Measurements from ENCODE around the gene ORAI2.
"Not testable (repeated sequence)": the region's sequence is repeated elsewhere in the genome, so short reads cannot be mapped to it uniquely, and the experiment has no call there.

The ORAI2 gene

DNA sequence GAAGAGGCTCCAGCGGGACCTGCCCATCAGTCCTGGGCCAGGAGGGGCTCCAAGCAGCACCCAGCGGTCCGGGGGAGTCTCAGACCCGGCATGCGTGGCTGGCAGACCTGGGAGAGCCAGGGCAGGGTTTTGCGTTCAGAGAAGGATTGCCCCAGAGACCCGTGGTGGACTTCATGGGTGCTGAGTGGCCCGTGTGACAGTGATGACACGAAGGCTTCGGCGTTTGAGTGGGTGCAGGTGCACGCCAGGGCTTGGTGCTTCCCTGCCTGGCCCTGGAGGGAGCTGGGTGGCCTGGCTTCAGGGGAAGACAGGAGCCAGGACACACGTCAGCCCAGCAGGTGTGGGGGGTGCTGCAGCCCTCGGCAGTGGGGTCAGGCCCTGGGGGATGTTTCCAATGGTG, 13.9 kb downstream of the ORAI2 start:
- FAIRE-seq, result no peak

DNA sequence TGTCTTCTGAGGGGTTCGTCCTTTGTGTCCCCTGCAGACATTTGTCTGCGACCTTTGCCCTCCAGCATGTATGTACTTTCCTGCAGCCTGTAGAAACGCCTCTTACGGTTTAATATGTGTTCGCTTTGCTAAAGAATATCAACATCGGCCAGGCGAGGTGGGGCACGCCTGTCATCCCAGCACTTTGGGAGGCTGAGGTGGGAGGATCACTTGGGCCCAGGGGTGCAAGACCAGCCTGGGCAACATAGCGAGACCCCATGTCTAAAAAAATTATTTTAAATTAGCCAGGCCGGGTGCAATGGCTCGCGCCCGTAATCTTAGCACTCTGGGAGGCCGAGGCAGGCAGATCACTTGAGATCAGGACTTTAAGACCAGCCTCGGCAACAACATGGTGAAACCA, 15.8 kb downstream of the ORAI2 start:
- FAIRE-seq, result no peak

DNA sequence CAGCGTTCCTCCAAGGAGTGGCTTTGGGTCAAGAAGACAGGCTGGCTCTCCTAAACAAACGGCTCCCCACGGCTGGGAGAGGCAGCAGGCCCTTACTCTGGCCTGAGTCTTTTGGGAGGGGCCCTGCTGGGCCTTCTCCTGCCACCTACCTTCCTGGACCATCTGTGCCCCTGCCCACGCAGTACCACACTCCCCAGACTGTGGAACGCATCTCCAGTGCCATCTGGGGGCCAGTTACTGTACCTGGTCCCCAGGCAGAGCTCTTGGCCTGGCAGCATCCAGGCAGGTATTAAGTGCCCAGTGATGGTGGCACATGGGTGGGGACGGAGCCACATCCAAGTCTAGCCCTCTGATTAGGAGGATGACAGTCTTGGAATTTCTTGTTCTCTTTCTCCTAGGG, 16.9 kb downstream of the ORAI2 start:
- FAIRE-seq, result no peak

DNA sequence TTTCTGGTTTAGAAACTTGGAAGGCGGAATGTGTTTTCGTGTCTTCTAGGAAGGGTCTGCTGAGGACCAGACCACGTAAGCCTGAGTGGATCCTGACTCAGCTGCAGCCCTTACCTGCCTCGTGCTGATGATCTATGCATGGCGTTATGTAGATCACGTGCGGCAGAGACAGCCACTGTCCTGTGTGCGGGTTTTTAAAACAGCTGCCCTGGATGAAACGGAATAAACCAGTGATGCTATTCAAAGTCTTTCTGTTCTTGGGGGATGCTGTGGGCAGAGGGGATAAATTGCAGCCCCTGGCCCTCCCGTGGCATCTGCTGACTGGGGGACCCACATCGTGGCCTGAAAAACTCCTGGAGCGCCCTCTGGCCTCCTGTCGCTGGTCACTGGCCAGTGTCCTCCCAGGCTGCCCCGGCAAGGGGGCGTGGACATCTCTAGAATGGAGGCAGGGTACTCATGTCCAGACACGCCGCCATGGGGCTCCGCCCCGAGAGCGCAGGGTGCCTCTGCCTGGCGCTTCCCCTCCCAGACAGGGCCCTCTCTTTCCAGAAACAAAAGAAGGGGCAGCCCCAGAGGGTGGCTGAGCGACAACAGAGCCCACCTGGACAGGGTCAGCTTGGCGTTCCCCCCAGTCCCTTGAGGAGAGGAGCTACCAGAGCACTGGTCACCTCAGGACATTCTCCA, 18.1 kb downstream of the ORAI2 start:
- FAIRE-seq, result no peak

DNA sequence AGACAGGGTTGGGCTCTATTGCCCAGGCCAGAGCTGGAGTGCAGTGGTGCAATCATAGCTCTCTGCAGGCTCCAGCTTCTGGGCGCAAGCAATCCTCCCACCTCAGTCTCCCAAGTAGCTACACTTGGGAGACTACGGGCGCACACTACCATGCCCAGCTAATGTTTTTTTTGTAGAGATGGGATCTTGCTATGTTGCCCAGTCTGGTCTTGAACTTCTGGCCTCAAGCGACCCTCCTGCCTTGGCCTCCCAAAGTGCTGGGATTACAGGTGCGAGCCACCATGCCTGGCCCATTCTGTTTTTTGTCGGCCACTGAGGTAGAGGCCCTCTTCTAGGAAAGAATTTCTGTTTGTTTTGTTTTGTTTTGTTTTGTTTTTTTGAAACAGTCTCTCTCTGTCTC, 19.1 kb downstream of the ORAI2 start:
- FAIRE-seq, result no peak

DNA sequence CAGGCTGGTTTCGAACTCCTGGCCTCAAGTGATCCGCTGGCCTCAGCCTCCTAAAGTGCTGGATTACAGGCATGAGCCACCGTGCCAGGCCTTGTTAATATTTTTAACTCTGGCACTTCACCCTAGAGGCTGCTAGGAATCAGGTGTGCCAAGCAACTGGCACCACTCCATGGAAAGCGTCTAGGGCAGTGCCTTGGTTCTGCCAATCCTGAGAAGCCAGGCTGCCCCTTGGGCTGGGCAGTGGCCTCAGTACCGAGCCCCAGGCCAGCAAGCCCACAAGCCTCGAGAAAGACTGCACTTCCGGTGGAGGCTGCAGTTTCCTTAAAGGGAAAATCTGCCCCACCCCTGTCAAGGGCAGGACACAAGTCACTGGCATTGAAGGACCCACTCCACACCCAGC, 19.9 kb downstream of the ORAI2 start:
- FAIRE-seq, result no peak

DNA sequence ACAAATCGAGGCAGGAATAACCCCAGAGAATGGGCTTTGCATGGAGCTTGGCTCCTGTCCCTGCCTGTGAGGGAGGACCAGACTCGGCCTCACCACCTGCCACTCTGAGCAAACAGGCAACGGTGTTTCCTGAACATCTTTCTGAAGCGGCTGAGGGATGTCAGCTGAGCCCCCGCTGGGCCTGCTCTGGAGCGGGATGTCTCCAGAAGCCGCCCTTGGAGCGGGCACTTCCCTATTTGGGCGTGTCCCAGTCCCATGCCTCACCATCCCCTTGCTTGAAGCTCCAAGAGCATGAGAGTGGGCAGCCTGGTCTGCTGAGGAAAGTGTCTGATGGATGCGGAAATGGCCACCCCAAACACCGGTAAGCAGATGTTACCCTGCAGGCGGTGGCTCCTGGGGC, 21.1 kb downstream of the ORAI2 start:
- FAIRE-seq, result no peak

DNA sequence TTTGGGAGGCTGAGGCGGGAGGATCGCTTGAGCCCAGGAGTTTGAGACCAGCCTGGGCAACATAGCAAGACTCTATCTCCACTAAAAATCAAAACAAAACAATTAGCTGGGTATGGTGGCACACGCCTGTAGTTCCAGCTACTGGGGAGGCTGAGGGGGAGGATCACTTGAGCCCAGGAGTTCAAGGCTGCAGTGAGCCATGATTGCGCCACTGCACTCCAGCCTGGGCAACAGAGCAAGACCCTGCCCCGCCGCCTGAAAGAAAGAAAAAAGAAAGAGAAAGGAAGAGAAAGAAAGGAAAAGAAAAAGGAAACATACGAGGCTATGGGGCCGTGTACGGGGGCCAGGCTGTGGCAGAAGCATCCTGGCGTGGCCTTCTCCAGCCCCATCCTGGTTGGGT, 21.6 kb downstream of the ORAI2 start:
- FAIRE-seq, result not testable (repeated sequence)

DNA sequence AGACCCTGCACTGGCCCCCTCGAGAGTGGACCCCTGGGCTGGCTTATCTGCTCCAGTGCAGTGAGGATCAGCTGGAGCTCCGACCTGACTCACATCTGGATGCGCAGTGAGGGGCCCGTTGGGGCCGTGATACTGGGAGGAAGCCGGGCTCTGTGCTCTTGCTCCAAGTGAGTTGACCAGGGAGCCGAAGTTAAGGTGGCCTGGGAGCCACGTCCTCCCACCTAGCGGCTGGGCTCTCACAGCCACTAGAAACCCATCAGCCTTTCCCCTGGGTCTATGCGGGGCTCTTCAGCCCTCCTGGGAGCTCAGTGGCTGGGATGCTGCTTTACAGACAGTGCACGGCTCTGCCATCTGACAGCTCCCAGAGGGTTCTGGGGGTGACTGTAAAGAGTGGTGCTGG, 22.2 kb downstream of the ORAI2 start:
- FAIRE-seq, result no peak

DNA sequence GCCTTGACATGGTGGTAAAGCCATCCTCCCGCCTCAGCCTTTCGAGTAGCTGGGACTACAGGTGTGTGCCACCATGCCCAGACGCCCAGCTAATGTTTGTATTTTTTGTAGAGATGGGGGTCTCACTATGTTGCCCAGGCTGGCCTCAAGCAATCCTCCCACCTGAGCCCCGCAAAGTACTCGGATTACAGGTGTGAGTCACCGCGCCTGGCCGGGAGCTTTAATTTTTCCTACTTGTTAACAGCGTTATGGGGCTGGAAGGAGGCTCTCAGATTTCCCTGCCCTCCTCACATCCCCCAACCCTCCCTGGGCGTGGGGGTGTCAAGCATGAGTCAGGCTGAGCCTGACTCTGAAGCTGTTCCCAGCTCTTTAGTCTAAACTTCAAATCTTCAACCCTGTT, 23.0 kb downstream of the ORAI2 start:
- FAIRE-seq, result no peak

DNA sequence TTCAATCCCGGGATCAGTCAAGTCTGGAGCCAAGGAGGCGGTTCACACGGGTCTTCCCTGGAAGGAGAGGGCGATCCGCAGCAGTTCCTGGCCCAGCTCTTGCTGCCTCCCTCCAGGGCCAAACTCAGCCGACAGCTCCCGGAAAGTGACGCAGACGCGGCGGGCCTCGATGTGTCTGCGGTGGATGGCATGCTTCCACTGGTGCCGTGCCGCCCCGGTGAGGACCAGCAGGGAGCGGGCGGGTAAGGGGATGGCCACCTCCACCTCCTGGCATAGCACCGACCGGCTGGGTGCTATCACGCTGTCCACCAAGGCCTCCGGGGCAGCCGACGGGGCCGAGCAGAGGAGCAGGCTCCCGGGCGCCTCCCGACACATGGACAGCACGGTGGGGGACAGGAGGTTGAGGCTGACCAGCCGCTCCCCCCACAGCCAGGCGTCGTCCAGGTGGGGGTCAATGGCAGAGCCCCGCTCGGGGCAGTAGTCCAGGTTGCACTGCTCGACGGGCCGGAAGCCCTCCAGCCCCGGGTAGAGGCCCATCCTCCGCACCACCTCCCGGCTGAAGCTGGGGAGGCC, 24.1 kb downstream of the ORAI2 start:
- FAIRE-seq, result no peak

DNA sequence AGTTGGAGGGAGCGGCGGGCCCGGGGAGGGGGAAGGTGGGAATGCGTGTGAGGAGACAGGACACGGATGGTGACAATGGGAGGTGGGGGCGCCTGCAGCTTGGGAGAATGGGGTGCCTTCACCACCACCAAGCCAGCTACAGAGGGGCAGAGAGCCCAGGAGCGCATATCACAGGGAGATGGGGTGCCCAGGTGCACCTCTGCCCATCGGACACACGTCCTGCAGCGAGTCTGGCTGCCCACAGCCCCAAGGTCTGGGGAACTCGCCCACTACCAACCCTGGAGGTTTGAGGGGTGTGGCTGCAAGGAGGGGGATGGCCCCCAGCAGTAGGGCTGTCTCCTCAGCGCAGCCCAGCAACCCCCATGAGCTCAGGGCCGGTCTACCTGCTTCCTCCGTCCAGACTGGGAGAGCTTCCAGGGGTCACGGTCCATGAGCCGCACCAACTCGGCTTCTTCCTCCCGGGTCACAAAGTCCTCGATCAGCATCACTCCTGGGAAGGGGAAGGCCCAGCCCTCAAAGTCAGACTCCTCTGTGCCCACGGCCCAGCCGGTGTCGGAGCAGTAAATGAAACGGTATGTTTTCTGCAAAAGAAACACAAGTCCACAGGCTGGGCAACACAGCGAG, 26.0 kb downstream of the ORAI2 start:
- FAIRE-seq, result no peak

DNA sequence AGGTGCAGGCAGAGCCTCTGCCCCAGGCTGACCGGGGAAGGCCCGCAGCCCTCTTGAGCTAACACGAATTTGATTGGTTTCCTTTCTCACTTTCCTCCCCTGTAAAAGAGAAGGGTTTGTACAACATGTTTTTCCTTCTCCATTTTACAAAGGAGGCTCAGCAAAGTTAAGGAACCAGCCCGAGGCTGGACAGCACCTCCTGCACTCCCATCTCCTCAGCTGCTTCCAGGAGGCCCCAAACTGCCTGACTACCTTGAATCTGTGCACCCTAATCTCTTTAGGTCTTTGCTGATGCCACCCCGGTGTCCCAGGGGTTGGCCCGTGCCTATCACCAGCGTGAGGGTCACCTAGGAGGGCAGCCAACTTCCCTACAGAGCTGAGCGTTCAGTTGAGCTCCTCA, 27.1 kb downstream of the ORAI2 start:
- FAIRE-seq, result no peak

DNA sequence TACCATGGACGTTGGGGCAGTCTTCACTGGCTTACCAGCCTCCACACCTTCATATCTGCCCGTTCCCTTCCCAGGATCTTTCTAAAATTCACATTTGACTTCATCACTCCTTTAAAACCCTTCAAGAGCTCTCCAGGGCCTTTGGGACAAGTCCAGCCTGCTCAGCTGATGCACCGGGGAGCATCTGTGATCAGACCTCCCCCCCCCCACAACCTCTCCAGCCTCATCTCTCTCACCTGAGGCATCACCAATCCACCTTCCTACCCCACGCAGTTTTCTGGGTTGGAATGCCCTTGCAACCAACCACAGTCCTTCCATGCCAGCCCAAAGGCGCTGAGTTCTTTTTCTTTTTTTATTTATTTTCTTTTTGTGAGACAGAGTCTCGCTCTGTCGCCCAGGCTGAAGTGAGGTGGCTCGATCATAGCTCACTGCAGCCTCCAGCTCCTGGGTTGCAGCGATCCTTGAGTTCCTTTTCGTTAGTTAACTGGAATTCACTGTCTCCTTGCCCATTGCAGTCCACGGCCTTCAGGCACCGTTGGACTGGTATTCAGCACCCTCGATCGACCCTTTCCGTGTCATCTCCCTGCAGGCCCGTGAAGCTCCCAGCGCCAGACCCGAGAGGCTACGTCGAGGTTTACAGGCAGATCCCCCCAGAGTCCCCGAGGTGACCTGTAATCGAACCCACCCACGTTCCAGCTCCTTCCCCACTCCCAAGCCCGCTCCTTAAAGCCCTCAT, 30.6 kb downstream of the ORAI2 start:
- no peak for FAIRE-seq

DNA sequence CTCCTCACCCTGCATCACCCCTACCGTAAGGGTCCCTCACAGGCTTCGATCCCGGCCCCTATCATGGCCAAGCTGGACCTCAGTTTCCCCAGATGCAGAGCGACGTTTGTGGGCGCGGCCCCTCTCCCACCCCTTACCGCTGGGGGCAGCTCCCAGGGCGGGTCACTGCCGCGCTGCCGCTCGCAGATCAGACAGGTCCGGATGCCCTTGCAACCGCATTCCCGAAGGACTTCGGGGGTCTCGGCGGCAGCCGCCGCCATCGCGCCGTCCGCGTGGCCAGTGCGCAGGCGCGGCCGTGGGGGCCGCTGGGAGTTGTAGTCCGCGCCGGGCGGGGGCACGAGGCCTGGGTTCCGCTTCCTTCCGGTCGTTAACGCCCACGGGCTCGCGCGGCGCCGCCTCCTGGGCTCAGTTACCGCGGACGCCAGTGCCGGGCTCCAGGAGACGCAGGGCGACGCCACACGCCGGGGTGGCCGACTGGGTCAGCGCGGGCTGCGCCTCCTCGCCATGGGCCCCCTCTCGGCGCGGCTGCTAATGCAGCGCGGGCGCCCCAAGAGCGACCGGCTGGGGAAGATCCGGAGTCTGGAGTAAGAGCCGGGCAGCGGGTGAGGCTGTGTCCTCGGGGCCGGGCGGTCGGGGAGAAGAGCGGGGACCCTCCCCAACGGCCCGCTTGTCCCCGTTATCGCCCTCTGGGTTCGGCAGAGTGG, 31.4 kb downstream of the ORAI2 start, which contains the start of the genes ALKBH4 and LRWD1:
TSS of gene ALKBH4 (minus strand) at position 287 of the 704 bp plus-strand sequence. CDS start at position 260, 27 bp downstream.
TSS of gene LRWD1 (plus strand) at position 408 of the 704 bp plus-strand sequence. CDS start at position 505, 97 bp downstream.
- no peak for FAIRE-seq

DNA sequence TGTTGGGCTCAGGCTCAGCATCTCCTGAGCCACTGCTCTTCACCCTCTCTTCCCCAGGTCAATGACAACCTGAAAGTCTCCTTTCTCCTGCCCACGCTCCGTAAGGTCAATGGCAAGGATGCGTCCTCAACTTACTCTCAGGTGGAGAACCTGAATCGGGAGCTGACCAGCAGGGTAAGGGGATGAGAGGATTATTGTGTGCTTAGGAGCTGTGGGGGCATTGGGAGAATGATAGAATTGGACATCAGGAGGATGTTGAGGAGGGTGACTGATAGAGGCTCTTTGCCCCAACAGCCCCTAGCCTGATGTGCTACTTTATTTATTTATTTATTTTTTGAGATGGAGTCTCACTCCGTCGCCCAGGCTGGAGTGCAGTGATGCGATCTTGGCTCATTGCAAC, 32.7 kb downstream of the ORAI2 start:
- no peak for FAIRE-seq

DNA sequence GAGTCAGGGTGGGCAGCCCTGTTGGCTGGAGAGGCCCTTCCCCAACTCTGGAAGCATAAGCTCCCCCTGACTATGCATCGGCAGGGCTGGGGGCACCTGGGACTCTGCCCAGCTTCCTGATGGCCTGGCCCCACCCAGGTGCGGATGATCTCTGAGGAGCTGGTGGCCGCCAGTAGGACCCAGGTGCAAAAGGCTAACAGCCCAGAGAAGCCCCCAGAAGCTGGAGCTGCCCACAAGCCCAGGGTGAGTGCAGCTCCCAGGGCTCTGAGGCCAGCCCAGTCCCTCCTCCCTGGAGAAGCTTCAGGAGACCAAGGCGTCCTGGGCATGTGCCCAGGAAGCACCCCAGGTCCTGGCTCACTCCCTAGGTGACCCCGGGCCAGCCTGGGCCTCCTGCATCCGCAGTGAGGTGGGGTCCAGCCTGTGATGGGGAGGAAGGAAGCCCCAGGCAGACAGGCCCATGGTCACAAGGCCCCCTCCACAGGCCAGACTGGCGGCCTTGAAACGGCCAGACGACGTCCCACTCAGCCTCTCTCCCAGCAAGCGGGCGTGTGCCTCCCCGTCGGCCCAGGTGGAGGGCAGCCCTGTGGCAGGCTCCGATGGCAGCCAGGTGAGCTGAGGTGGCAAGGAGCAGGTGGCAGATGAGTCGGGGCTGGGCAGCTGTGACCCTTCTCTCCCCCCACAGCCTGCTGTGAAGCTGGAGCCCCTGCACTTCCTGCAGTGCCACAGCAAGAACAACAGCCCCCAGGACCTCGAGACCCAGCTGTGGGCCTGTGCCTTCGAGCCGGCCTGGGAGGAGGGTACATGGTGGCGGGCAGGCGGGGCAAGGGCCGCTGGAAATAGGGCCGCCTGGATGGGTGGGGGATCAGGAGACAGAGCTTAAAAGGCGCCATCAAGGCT, 34.5 kb downstream of the ORAI2 start:
- no peak for FAIRE-seq

DNA sequence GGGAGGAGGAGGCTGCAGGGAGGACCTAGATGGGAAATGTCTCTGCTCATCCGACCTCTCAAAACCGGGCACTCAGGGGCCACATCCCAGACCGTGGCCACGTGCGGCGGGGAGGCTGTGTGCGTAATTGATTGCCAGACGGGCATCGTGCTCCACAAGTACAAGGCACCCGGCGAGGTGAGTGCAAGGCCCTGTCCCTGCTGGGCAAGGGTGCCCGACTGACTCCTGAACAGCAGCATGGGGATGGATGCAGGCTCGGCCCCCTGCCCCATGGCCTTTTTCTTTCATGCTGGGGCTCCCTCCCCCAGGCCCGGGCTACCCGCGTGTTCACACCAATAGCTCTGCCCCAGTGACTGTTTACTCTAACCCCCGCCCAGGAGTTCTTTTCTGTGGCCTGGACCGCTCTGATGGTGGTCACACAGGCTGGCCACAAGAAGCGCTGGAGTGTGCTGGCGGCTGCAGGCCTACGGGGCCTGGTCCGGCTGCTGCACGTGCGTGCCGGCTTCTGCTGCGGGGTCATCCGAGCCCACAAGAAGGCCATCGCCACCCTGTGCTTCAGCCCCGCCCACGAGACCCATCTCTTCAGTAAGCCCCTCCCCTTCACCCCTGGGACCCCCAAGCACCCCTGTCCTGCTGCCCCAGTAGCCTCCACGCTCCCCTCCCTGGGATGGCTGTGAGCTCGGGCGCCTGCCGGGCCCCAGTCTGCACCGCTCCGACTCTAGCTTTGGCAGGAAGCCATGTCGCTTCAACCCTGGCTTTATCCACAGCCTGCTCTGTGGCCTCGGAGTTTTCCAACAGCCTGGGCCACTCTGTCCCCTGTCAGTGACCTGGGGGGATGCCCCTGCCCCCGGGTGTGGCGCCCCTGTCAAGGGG, 35.3 kb downstream of the ORAI2 start:
- no peak for FAIRE-seq

DNA sequence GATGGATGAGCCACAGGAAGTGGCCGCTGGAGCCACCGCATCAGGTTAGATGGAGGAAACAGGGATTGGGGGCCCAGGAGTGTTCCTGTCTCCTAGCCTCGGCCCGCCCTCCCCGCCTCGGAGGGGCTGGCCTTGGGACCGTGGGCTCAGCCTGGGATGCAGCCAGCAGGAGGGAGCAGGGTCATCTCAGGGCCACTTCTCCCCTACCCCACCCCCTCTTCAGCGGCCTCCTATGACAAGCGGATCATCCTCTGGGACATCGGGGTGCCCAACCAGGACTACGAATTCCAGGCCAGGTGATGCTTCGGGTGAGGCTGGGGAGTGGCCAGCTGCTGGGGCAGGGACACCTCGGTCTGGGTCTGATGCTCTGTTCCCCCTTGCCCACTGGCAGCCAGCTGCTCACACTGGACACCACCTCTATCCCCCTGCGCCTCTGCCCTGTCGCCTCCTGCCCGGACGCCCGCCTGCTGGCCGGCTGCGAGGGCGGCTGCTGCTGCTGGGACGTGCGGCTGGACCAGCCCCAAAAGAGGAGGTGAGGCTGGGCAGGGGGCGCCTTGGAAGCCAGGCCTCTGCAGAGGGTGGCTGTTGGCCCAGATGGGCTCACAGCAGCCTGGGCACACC, 36.1 kb downstream of the ORAI2 start:
- FAIRE-seq, result no peak

All from TTC549 (cell line).